DMS79 treated with DMSO at 0.1 percent for 48 hours (cell line): ENCODE data around the gene POU2AF3.
"Not testable (repeated sequence)": the region's sequence is repeated elsewhere in the genome, so short reads cannot be mapped to it uniquely, and the experiment has no call there.

Source experiments
- DNase-seq: peaks from one replicate; lab custom pipeline; 2025; lab: John Stamatoyannopoulos, UW

The POU2AF3 gene

DNA sequence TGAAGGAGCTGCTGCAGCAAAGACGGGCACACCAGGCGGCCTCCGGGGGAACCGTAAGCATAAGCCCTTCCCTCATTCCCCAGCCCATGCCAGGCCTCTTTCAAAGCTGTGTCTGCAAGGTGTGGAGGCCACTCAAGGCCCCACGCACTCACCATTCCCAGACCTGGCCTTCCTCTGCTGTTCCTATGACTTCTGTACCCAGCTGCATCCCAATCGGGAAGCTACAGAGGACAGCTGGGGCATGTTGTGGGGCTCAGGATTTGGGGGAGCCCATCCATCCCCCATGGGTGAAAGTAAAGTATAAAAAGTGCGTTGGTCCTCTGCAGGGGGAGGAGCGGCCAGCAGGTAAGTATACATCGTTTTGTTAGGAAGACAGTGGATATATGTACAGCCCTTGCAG lies 2.2 kb downstream of the POU2AF3 start:
- DNase-seq, result no peak

DNA sequence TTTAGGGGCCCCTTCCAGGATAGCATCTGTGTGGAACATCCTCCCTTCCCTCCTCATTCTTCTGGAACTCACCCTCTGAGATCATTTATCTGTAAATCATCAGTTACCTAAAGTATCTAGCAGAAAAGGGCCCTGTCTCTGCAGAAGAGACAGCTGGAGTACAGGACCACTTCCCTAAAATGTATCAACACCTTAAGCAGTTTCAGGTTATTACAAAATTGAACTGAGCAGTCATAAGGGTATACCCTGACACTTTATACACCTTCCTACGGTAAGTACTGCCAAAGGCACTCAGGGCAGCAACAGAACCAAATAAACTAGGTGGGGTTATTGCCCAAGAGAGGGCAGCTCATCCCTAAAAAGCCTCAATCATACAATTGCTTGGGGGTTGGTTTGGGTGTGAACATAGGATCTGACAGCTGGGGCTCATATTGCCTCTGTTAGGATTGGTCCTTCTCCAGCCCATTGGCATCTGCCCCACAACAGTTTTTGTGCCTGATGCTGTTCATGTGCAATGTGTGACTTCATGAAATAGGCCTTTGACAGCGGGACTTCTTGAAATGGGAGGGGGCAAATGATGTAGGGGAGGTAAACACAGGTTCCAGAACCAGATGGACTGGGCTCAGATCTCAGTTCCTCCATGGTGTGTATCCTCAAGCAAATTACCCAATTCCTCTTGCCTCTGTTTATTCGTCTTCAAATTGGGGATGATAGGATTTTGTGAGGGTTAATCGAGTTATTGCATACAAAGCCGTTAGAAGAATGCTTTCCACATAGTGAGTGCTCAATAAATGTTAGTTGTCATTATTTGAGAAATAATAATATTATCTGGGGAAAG lies 2.9 kb downstream of the POU2AF3 start:
- peak; percentile 70 for DNase-seq

DNA sequence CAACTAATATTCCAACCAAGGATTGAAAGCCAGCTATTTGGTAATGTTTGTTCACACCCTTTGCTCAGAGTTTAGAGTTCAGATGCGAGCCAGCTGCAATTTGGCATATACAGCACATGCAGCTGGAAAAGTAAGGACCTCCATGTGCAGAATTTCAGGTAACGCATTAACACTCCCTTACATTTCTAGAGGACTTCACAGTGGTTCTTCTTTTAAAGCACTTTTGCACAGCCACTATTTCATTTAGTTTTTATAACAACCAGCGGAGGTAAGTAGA lies 3.4 kb downstream of the POU2AF3 start:
- DNase-seq, result peak; percentile 90

DNA sequence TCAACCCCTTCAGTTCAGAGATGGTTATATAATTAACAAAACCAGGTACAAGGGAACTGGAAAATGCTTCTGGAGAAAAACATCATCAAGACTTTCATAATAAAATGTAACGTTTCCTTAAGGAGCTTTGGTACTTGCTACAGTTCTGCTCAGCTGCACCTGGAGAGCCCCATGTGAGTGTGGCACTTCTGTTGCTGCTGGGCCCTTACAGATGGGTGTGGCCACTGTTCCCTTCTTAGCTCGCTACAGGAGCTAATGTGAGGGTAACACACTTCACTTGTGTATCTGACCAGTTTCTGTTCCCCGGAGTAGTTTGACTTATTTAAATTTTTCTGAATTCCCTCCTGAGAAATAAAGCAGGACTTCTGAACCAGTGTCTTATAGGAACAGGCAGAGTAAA lies 4.0 kb downstream of the POU2AF3 start:
- DNase-seq, result peak; percentile 99

DNA sequence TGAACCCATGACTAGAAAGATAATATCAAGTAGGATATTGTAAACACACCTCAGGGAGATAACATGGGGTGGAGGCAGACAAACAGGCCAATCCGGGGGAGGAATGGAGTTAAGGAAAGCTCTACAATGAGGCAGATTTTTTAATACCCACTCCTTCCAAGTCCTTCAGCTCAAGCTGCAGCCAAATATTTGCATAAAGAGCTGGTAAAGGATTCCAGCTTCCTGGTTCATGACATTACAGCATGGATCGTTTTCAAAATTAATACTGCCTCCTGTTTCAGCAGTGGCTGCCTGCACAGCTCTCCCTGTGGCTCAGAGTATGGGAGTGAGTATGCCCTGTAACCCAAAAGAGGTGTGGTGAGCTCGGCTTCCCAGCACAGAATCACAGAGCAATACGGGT lies 5.1 kb downstream of the POU2AF3 start:
- peak; percentile 99 for DNase-seq

DNA sequence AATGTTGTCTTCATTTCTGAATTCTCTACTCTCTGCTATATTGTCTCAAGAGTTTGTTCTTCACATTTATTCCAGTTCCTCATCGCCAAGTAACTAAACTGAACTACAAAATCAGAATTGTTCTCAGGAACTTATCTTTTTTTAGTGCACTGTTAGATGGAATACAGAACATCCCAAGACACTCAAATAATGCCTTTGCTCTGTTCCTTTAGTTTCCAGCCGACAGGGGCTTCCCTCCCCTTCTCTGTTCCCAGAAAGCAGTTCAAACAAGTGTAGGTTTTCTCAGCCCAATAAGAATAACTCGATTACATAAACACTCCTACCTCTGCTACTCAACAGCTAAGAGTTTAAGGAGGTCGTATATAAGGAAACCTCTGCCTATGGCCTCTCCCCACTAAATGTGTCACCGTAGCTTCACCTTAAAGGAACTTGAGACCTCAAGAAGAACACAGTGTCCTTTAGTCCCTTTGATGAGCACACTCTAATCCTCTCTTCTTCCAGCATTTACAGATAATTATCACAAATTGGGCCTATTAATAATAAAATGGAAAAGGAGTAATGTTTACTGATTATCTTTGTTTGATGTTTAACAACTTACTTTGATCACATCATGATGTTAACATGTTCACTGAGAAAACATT lies 6.9 kb downstream of the POU2AF3 start:
- DNase-seq, result peak; percentile 92

DNA sequence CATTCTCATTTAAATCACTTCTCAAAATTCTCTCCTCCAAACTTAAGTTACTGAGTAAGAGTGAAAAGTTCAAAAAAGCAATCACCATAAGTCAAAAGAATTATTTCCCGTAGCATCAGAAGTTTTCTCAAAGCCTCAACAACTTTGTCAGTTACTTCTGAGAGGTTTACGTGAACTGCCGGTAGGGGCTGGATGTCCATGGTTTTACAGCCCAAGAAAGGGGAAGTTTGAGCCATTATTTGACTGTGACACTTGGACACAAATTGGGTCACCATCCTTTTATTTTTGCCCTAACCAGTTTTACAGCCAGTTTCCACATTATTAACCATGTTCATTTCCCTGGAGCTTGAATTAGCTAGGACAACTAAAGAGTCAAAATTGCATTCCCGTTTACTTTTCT lies 7.5 kb downstream of the POU2AF3 start:
- no peak for DNase-seq

DNA sequence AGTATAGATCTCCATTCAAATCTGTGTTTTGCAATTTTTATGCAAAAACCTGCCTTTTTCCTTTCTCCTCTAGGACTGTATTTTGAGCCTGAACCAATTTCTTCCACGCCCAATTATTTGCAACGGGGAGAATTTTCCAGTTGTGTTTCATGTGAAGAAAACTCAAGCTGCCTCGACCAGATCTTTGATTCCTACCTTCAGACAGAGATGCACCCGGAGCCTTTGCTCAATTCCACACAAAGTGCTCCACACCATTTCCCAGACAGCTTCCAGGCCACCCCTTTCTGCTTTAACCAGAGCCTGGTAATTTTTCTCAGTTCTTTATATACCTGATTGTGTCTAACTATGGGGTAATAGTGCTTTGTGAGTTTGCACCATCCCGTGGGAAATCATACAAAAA lies 8.0 kb downstream of the POU2AF3 start:
- no peak for DNase-seq

DNA sequence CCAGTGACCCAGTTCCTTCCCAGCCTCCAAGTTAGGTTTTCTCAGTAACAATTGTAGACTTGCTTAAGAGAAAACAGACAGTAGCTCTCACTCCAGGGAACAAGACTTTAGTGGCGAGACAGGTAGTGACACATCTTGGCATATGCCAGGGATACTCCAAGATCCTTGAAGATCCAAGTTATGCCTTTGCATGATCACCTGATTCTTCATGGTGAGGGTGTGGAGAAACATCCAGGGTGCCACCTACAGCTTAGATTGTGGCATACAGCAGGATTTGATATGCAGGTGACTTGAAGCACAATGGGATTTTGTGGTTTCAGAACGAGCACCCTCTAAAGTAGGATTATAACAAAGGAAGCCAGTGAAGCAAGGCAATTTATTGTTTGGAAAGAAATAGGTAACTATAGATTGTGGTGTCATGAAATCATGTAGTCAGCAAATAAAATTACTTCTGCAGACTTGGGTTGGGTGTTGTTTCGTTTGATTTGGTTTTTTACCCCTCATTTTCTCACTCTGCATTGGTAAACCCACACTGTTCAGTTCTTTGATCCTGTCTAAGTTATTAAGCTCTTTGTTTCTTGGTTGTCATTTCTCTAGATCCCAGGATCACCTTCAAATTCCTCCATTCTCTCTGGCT lies 9.2 kb downstream of the POU2AF3 start:
- peak; percentile 98 for DNase-seq

DNA sequence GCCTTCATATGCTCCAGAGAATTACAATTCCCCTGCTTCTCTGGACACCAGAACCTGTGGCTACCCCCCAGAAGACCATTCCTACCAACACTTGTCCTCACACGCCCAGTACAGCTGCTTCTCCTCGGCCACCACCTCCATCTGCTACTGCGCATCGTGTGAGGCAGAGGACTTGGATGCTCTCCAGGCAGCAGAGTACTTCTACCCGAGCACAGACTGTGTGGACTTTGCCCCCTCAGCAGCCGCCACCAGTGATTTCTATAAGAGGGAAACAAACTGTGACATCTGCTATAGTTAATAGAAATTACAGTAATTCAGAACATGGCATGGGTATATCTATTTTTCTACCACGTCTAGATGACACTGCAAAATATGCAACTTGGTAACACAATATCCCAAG lies 9.8 kb downstream of the POU2AF3 start:
- peak; percentile 98 for DNase-seq

DNA sequence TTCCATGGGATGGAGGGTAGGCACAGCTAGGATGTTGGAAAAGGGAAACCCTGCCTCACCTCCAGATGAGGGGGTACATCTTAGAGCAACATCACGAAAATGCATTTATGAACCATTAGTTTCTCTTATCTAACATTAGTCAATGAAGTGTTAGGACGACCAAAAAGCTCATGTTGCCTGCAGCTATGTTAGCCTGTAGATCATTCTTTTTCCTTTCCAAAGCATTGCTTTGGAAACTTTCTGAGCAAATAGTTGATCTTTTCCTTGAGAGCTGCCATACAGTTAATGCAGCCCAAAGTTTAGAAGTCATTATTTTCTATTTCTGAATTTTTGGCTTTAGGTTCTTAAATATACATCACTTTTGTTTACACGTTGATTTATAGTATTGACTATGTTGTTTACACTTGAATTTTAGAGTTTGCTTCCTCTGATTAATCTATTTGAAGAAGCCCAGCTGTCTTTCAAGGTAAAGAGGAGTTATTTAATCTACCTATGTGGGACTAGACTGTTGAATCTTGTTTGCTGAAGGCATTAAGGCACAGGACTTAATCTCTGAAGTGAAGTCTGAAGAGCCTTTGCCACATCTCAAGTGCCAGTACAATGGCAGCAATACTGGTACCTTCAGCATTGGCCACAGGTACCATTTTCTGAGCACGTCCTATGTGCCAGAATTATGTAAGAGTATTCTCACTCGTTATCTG lies 11.0 kb downstream of the POU2AF3 start:
- peak; percentile 92 for DNase-seq

DNA sequence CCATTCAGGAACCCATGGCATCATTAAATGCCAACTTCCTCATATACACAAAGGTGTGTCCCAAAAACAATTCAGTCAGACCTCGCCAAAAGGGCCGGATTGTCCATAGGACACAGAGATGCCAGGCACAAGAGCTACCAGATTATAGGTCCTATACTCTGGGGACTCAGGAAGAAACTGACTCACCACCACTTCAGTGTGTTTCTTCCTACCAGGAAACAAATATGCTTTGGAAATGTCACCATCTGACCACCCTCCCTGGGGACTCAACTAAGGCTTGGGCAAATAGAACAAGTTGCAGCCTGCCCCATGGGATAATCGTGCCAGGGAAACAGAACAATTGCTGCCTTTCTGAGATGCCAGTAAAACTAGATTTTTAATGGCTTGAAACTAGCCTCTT lies 11.7 kb downstream of the POU2AF3 start:
- DNase-seq, result peak; percentile 99

DNA sequence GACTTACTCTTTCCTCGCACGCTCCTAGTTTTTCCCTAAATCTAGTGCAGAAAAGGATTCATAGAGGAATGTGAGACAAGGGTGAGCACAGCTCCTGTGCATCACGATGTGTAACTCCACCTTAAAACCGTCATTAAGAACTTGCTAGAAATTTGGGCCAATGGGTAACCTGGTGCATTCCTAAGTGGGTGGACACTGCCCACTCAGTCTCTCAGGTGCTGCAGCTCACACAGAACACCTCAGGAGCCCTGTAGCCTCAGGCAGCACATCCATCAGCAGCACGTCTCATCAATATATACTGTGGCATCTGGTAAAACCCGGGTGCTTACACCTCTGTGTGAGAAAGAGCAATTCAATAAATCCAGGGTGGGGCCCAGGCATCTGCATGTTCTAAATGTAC lies 12.4 kb downstream of the POU2AF3 start:
- DNase-seq, result peak; percentile 91

DNA sequence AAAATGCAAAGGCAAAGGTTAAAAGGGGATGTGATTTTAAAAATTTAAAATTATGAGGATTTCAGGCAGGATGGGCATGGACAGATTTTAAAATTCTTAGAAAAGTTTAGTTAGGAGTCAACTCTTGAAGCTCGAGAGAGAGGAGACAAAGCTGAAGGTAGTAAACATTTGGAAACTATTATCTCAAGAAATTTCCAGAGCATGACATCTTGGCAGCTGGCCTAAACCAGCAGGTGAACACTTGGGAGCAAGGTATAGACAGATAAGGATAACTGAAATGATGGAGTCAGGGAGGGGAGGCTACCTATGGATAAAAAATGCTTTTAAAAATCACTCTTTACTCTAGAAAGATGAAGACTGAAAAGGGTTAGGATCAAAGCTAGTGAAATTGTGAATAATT lies 13.7 kb downstream of the POU2AF3 start:
- DNase-seq, result peak; percentile 83

DNA sequence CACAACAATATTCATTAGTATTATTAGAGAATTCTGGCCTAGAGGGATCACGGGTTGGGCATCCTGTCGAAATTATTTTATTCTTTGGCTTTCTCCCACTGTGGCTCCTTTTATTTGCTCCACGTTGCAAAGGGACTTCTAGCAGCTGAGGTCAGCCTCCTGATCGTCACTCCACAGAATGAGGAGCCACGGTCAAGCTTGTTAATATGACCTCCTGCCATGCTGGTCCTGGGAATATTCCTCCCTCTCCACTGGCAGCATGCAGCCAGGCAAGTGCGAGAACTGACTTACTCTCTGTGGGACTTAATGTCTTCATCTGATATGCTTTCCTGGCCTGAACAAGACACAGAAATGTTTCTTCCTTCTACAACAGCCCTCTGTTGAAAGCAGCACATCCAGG lies 20.9 kb downstream of the POU2AF3 start:
- no peak for DNase-seq

DNA sequence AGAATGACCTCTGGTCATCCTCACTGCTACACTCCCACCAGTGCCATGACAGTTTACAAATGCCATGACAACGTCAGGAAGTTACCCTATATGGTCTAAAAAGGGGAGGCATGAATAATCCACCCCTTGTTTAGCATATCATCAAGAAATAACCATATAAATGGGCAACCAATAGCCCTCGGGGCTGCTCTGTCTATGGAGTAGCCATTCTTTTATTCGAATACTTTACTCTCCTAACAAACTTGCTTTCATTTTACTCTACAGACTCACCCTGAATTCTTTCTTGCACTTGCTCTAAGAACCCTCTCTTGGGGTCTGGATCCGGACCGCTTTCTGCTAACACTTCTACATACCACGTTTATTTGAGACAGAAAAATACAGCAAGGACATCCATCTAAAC lies 21.9 kb downstream of the POU2AF3 start:
- not testable (repeated sequence) for DNase-seq

DNA sequence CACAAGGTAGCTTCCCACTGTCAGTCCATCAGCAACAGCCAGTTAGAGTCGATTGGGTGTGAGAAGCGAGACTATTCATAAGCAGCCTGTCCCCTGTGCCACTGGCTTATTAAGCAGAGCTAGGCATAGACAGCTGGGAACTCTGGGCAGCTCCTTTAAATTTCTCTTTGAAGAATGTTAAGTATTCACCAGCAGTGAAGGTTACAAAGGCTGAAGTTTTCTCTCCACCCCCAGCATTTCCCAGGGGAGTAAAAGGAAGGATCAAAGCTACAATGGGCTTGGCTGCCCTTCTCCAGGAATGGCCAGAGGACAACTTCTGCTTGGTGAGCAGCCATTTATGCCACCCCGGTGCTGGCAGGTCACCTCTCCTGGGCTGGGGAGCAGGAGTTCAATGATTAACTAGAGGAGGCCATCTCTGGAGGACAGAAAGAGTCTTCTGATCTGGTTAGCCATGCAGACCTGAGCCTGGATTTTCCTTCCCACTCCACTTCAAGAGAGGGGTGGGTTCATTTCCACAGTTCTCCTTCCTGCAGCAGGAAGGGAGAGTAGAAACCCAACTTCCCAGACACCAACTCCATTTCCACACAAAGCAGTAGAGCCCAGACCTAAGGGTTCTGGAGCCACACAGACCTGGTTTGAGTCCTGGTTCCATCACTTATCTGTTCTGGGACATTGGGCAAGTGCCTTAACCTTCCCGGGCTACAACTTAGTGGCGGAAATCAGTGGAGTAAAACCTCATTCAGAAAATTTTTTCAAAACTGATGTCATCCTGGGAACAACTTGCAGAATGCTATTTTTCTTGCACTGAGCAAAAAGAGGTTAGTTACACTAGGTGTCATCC lies 22.6 kb downstream of the POU2AF3 start:
- no peak for DNase-seq

DNA sequence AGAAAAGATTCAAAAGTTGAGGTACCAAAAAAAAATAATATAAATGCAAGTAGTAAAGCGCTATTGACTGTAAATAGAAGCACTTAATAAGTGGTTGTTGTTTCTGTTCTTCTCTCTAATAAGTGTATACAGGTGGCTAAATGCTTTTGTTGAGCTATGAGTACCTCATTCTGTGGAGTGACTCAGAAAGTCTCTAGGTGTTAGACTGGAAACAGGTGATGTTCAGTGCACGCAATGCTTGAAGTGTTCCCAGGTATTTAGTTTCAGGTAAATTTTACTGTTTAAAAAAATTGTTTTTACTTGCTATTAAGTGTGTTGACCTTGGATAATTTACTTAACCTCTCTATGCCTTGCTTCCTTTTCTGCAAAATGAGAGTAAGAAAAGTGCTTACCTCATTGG lies 24.2 kb downstream of the POU2AF3 start:
- DNase-seq, result peak; percentile 75

DNA sequence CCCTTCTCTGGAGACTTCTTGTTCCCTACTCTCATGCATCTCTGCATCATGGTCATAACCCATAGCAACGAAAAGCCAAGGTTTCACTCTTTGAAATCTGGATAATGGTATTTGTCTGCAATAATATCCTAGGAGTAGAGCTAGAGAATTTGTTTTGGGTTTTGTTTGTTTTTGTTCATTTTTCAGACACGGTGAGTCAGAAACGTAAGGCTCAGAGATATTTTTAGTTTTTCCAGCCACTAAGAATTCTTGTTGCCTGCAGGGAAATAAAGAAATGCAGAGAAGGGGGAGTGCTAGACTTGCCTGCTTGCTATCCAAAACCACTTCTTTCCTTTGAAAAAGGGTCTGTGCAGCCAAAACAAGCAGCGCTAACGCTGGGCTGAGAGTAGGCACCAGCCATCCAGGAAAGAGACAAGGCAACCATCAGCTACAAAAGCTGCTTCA lies 26.0 kb downstream of the POU2AF3 start:
- DNase-seq, result peak; percentile 63

DNA sequence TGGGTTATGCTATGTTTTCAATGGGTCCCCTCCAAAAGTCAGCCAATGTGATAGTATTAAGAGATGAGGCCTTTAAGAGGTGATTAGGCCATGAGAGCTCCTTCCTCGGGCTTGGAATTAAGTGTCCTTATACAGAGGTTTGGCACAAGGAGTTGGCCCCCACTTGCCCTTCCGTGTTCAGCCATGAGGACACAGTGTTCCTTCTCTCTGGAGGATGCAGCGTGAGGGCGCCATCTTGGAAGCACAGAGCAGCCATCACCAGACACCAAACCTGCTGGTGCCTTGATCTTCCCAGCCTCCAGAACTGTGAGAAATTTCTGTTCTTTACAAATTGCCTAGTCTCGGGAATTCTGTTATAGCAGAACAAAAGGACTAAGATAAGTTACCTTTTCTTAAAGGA lies 26.9 kb downstream of the POU2AF3 start:
- no peak for DNase-seq

DNA sequence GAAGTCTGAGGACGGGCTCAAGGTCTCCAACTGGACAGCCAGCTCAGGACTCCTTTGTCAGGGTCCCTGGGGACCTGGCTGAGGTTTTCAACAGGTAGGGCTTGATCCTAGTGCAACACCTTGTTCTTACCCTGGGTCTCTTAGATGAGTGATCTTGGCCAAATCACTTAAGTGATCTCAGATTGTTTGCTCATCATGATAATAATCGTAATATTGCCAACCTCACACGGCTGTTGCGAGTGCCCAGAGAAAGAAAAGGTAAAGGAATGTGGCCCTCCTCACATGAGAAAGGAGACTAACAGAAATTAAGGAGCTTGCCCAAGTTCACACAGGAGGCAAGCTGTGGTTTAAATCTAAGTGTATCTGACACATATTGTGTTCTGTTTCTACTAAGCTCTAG lies 28.5 kb downstream of the POU2AF3 start:
- DNase-seq, result no peak
